Measurements from ENCODE around the gene RAB40B. TPM values are rescaled to one million over a fixed set of nuclear protein-coding genes. Genes with fewer than 3 reads are reported as not detected.

The RAB40B gene
- total and polyA plus RNA-seq, 4 donors = 4.9 to 12.2 (median 9.1) TPM

DNA sequence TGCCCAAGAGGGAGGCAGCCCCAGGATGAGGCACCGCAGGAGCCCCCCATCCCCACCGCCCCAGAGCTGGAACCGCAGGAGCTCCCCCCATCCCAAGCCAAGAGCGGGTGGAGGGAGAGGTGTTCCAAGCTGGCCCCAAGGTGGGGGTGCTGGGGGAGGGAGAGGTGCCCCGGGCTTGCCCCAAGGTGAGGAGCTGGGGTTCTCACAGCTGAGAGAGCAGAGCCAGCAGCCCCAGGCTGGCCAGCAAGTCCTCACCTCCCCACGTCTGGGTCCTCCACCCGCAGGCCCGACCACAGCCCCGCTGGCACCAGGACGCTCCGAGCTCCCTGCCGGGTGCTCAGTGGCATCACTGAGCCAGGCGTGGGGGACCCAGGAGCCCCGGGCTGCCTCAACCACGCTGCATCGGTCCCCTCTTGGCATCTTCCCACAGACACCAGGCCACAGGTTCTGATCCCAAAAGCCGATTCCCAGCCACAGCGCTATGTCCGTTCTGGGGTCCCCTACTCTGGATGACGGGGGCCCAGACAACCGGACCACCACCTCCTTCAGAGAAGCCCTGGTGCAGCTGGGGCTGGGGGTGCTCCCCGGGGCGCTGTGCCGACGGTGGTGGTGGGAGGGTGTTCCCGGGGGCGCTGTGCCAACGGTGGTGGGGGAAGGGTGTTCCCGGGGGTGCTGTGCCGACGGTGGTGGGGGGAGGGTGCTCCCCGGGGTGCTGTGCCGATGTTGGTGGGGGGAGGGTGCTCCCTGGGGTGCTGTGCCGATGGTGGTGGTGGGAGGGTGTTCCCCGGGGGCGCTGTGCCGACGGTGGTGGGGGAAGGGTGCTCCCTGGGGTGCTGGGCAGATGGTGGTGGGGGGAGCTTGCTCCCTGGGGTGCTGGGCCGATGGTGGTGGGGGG, 34.9 kb downstream of the RAB40B start:
- Histone ChIP-seq H3K4me1 (ENCODE audit: control insufficient read depth in 5 of 5, insufficient read depth in 5 of 5, low read length in 5 of 5) (peaks cover 0 to 7% (median 2%) of the 10 kb centered on the region in 5 donors), H3K4me3 (no peak overlapping the region), H3K9ac (ENCODE audit: insufficient read depth in 1 of 2, low read length in 2 of 2) (no peak overlapping the region), H3K27me3 (ENCODE audit: control insufficient read depth in 3 of 3, insufficient read depth in 3 of 3, low read length in 2 of 3) (no peaks in the 10 kb centered on the region), H3K27ac (ENCODE audit: low read depth in 1 of 2, low read length in 1 of 2) (no peak overlapping the region), H3K36me3 (ENCODE audit: control insufficient read depth in 4 of 4, insufficient read depth in 4 of 4, low read length in 4 of 4) (peaks cover 0 to 15% (median 14%) of the 10 kb centered on the region in 4 donors), H3K9me3 (ENCODE audit: control insufficient read depth in 4 of 4, insufficient read depth in 3 of 4, low read length in 3 of 4) (peaks cover 0 to 3% (median 0%) of the 10 kb centered on the region in 4 donors)
- WGBS, 2 donors = 92% methylated on average over 34 to 39 of the region's 39 CpGs
- TF ChIP-seq, protein P1, sequence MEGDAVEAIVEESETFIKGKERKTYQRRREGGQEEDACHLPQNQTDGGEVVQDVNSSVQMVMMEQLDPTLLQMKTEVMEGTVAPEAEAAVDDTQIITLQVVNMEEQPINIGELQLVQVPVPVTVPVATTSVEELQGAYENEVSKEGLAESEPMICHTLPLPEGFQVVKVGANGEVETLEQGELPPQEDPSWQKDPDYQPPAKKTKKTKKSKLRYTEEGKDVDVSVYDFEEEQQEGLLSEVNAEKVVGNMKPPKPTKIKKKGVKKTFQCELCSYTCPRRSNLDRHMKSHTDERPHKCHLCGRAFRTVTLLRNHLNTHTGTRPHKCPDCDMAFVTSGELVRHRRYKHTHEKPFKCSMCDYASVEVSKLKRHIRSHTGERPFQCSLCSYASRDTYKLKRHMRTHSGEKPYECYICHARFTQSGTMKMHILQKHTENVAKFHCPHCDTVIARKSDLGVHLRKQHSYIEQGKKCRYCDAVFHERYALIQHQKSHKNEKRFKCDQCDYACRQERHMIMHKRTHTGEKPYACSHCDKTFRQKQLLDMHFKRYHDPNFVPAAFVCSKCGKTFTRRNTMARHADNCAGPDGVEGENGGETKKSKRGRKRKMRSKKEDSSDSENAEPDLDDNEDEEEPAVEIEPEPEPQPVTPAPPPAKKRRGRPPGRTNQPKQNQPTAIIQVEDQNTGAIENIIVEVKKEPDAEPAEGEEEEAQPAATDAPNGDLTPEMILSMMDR (IDR thresholded peaks at IDR 0.05; ENCODE audit: control extremely low read depth, extremely low read depth) = no peak
- no peak for DNase-seq
- no peak for ATAC-seq (ENCODE audit: insufficient read depth, low FRiP score)

DNA sequence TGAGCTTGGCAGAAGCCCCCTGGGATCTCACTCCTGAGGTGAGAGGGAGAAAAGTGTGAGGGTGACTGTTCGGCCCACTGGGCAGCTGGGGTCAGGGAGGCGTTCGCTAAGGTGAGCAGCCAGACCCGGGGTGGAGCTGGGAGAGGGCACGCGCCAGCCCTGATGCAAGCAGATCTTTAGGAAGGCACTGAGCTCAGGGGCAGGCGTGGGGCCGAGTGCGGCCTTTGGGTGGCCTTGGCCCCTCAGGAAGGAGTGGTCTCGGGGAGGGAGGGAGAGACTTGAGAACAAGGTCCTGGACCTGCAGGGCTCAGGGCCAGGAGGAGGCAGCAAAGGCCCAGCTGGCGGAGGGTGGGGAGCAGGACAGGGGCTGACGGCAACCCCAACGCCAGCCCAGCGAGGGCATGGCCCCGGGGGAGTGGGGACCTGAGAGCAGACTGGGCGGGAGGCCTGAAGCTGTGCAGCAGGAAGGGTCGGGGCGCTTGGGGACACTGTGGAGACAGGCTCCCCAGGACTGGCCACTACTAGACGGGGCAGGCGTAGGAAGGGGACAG, 35.7 kb downstream of the RAB40B start:
- H3K27ac ChIP-seq (ENCODE audit: low read depth in 1 of 2, low read length in 1 of 2) = no peak overlapping the region
- TF ChIP-seq, protein P1 (IDR thresholded peaks at IDR 0.05; ENCODE audit: control extremely low read depth, extremely low read depth) = no peak
- H3K9ac ChIP-seq (ENCODE audit: insufficient read depth in 1 of 2, low read length in 2 of 2) = no peak overlapping the region
- peaks cover 0 to 3% (median 0%) of the 10 kb centered on the region in 4 donors for H3K9me3 ChIP-seq (ENCODE audit: control insufficient read depth in 4 of 4, insufficient read depth in 3 of 4, low read length in 3 of 4)
- no peak for DNase-seq
- no peak overlapping the region for H3K4me3 ChIP-seq
- H3K27me3 ChIP-seq (ENCODE audit: control insufficient read depth in 3 of 3, insufficient read depth in 3 of 3, low read length in 2 of 3) = no peaks in the 10 kb centered on the region
- 94% methylated on average over 20 of the region's 20 CpGs for WGBS, 2 donors
- H3K36me3 ChIP-seq (ENCODE audit: control insufficient read depth in 4 of 4, insufficient read depth in 4 of 4, low read length in 4 of 4) = peaks cover 0 to 17% (median 15%) of the 10 kb centered on the region in 4 donors
- peaks cover 0 to 3% (median 0%) of the 10 kb centered on the region in 5 donors for H3K4me1 ChIP-seq (ENCODE audit: control insufficient read depth in 5 of 5, insufficient read depth in 5 of 5, low read length in 5 of 5)
- no peak for ATAC-seq (ENCODE audit: insufficient read depth, low FRiP score)

DNA sequence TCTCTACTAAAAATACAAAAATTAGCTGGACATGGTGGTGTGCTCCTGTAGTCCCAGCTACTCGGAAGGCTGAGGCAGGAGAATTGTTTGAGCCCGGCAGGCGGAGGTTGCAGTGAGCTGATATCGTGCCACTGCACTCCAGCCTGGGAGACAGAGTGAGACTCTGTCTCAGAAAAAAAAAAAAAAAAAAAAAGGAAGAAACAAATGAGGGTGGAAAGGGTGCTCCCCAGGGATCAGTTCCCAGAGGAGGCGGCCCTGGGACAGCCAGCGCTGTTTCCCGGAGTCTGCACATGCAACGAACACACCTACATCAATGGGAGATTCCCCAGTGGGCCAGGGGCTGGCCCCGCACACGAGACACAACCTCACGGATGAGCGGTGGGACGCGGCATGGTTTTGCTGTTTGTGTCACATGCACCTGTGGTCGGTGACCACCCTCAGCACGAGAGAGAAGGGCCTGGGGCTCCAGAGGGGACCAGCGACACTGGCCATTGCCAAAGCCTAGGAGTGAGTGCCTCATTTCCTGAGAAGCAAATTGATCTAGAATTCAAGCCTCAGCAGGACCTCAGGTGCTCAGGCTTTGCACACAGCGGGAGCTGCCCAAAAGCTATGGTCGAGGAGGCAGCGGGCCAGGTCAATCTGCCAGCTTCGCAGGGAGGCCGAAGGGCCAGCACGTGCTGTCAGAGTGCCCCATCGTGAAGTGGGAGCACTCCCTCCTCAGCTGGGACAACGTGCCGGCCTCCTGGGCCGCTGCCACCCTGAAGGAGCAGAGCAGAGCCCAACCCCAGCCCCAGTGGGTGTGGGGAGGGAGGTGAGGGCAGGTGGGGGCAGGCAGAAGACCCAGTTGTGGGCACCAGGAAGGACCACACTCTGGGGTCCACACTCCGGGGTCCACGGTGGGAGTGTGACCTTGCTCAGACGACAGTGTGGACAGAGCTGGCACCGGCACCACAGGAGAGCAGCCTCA, 36.5 kb downstream of the RAB40B start:
- Histone ChIP-seq H3K27ac (ENCODE audit: low read depth in 1 of 2, low read length in 1 of 2) (no peak overlapping the region), H3K27me3 (ENCODE audit: control insufficient read depth in 3 of 3, insufficient read depth in 3 of 3, low read length in 2 of 3) (no peaks in the 10 kb centered on the region), H3K9ac (ENCODE audit: insufficient read depth in 1 of 2, low read length in 2 of 2) (no peak overlapping the region), H3K4me3 (no peak overlapping the region), H3K4me1 (ENCODE audit: control insufficient read depth in 5 of 5, insufficient read depth in 5 of 5, low read length in 5 of 5) (peaks cover 0 to 3% (median 0%) of the 10 kb centered on the region in 5 donors), H3K9me3 (ENCODE audit: control insufficient read depth in 4 of 4, insufficient read depth in 3 of 4, low read length in 3 of 4) (peaks cover 0 to 3% (median 0%) of the 10 kb centered on the region in 4 donors), H3K36me3 (ENCODE audit: control insufficient read depth in 4 of 4, insufficient read depth in 4 of 4, low read length in 4 of 4) (peaks cover 0 to 18% (median 17%) of the 10 kb centered on the region in 4 donors)
- TF ChIP-seq, protein P1 (IDR thresholded peaks at IDR 0.05; ENCODE audit: control extremely low read depth, extremely low read depth) = no peak
- DNase-seq (no peak), ATAC-seq (ENCODE audit: insufficient read depth, low FRiP score) (no peak)
- WGBS, 2 donors = 88 to 96% methylated on average over 30 to 31 of the region's 31 CpGs
